Measurements from ENCODE around the gene HIVEP3.
A peak's percentile ranks its signal among the peaks of the same experiment; 100 is the strongest.

Gene HIVEP3

DNA sequence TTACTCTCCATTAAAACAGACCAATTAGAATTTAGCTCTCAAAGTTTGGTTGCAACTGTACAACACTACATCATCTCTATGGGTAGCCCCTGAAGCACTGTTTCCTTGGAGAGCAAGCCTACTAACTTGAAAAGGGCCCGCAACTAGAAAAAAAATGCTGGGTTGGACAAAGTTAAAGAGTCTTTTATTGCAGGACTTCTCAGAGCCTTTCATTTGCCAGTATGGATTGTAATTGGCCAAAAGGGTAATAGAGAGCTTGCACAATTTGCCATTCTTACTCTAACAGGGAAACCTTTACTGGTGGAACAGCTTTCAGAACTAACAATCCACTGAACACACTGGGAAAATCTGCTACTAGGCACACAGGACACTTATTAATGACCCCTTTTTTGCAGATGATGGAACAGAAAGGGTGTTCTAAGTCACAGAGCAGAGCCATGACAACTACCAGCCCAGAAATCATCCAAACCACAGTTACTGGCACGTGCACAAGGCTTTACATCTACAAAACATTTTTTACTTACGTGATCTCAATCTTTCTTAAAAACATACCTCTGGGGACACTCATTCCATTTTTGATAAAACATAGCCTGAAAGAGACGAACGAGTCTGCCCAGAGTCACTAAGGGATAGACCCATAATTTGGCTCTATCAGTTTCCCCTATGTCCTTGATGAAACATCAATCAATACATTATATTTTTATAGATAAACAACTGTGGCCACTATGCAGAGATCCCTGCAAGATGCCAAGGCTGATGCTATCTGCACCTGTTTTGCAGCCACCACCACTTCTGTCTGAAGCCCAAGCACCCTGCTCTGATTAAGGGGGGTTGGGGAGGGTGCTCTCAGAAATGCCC, 257.9 kb downstream of the HIVEP3 start:
- DNase-seq = no peak

DNA sequence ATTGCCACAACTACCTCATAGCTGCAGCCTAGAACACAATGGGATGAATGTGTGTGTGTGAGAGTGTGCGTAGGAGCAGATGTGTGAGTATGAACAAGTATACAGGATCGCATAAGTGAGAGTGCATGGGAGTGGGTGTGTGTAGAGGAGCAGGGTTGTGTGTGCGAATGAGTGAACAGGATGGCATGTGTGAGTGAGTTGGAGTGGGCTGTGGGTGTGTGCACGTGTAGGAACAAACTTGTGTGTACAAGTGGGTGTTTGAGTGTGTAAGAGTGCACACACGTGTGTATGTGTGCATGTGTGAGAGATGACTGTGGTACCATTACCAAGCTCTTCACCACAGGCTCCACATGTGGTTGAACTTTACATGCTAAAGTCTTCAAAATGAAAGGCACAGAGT, 258.8 kb downstream of the HIVEP3 start:
- DNase-seq = no peak

DNA sequence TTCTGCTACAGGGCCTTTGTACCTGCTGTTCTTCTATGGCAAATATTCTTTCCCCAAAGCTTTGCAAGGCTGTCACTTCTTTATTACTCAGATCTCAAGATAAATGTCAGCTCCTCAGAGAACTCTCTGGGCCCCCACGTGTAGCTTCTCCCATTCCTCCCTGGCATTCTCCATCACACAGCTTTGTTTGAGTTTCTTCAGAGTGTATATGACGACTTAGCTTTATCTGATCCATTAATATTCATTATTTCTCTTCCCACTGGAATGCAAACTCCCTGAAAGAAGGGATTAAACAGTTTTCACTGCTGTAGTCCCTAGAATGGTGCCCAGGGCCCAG, 259.6 kb downstream of the HIVEP3 start:
- no peak for DNase-seq

DNA sequence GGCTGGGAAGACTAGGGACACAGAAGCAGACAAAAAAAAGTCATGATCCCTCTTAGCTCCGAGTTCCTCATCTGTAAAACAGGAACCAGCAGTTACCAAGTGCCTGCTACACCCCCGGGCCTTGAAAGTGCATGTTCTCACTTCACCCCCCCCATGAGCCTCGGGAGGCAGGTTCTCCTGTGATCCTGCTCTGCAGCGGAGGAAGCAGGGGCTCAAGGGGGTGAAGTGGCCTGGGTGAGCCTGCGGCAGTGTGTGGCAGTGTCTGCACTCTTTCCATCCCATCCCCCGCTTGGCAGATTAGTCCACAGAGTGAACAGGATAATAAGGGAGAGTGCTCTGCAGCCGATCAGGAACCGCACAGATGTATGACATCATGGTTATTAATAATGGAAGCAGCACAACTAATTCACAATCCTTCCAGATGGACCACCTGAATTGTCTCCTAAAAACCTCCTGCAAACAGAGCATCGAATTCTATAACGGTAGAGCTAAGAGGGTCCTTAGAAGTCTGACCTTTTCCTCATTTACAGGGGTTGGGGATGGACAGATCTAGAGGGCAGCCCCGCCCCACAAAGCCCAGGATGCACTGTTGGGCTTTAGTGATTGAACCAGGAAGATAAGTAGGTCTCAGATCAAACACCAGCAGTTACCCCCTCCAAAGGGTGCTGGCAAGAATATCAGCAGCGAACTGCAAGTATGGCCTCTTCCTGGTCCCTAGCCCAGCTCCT, 260.1 kb downstream of the HIVEP3 start:
- peak; percentile 43 for DNase-seq

DNA sequence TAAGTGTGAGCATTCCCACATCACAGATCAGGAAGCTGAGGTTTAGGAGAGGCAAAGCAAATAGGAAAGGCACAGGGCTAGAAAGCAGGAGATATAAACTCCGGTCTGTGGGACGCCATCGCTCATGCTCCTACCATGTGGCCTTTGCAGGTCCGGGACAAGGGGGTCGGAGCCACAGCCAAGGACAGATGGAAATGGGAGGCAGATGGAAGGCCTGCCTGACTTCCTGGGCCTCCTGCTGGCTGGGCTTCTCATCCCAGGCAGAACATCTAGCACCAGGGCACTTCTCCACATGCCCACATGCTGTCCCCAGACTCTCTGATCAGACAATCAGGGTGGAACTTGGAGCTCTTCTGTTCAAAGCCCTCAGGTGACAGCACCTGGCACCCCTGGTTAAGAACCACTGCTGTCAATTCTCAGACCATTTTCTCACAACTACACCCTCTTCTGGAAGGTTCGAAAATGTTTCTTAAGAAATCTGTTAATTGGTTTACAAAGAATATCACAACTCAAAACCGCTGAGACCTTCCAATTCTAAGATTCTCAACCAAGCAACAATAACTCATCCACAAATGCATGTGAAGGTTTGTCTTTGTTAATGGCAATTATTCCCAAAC, 260.9 kb downstream of the HIVEP3 start:
- DNase-seq = peak; percentile 42

DNA sequence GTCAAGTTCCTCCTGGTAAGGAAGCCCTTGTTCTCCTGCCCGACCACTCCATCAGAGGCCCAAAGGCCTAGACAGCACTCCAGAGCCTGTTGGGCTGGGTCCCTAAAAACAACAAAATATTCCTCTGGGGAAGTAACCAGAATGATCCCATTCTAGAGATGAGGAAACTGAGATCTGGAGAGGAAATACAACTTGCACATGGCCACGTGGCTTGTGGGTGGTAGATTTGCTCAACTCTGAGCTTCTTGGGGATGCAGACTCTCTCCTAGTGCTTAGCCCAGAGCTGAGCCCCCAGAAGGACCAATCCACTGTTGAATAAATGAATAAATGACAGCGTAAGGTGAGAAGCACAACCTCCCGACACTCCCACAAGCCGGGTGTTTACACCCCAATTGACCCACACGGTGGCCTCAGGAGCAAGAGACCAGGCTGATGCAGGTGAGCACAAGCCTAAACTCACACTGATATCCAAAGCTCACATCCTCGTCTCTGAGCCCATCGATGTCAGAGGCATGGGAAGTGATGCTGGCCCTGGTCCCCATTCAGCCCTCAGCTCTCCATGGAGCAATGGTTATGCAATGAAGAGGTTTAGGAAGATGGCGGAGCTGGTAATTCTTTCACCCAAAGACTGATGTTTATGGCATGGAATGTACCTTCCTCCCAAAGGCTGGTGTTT, 261.8 kb downstream of the HIVEP3 start:
- no peak for DNase-seq

DNA sequence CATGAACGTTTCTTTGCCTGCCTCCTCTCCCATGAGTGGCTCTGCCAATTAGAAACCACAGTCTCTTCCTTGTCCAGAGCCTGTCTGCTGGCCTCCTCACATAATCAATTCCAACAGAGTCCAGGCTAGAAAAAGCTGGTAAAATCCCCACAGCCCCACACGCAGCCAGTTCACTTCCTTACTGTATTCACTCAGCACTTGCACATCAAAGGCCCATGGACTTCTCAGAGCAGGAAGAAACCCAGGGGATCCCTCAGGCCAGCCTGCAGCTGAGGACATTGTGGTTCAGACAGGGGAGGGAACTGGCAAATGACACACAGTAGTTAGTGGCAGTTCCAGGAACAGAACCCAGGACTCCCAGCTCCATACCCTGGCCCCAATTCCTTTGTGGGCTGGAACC, 262.7 kb downstream of the HIVEP3 start:
- DNase-seq = no peak

DNA sequence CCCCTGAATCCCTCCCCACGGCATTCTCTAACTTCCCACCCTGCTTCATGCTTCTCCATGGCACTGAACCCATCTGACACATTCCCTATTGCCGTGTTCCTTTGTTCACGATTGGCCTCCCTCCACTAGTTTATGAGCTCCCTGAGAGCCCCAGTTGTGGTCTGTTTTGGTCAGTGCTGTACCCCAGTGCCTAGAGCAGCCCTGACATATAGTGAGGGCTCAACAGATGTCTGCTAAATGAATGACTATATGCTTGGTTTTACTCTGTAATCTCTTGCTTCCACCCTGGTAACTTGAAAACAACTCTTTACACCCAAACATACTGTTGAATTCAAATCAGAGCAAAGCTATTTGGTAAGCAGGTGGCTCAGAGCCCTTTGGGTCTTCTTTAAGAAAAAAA, 263.1 kb downstream of the HIVEP3 start:
- DNase-seq = no peak

DNA sequence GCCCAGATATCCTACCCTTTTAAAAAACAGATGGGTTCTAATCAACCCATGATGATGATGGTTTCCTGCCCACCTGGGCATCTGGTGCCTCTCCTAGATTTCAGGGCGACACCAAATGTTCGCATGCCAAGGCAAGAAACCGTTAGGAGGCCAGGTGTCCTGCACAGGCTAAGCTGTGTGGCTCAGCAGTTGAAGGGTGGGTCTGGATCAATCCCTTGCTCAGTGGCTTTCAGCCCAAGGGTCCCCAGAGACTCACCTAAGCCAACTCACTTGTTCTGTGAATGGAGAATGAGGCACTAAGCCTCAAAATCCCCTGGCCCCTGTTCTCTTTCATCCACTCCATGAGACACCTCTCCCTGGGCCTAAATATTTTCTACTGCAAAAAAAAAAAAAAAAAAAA, 265.1 kb downstream of the HIVEP3 start:
- DNase-seq = peak; percentile 95

DNA sequence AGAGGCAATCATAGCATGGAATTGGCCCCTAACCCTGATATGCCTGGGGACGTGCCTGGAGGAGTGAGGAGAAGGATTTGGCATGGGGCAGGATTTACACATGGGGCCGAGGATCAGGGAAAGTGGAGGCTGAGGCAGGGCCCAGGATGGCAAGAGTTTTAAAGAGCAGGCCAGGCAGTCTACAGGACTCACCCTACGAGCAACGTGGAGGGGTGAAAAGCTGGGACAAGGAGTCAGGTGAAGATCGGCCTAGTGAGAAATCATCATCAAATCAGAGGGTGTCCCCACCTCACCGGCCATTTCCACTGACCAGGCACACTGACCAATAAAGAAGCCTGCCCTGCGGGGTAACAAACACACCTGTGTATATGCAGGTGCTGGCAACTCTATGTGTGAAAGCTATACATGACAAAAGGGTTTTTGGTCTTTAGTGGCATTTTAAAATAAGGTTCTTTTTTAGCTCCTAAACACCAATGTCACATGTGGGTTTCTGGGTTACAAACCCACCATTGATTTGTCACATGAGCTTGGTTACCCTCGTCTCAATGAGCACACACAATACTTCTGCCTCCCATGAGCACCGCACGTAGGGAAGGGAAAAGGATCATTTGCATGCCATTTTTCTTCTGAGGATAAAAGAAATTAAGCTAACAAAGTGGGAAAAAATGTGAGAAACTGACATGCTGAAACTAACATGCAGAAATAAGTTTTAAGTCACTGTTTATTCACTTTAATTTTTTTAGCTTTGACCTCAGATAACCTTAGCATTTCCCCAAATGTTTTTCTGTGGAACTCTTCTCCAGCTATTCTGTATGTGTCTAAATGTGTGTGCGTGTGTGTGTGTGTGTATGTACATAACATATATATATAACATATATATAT, 266.1 kb downstream of the HIVEP3 start:
- no peak for DNase-seq

DNA sequence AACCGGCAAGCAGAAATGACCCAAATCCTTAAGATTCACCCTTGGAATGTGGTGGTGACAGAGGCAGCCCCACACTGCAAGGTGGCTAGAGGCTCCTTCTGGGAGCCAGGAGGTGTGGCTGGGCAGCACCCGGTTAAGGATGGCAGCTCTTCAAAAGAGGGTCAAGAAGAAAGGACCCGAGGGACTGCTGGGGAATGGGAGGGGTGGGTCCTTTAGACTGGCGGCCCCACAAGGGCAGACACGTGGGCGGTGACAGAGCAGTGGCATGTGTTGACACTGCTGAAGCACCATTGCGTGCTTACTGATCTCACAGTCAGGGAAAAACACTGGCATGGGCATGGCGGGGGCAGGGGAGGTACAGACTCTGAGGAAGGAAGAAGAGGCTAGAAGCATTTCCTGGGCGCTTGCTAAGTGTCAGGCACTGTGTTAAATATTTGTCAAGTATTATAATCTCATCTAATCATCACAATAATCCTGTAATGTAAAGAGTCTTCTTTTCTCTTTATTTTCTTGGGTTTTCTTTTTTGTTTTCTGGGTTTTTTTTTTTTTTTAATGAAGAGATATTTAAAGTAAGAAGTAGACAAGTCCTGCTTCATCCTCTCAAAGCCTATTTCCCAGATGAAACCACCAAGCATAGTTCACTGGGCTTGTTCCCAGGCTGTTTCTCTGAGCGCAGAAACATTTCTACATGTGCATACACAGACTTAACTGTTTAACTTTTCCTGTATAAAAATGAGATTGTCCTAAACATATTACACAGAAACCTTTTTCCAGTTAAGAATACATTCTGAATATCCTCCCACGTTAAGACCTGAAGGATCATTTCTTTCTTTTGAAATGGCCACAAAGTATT, 268.5 kb downstream of the HIVEP3 start:
- peak; percentile 56 for DNase-seq

DNA sequence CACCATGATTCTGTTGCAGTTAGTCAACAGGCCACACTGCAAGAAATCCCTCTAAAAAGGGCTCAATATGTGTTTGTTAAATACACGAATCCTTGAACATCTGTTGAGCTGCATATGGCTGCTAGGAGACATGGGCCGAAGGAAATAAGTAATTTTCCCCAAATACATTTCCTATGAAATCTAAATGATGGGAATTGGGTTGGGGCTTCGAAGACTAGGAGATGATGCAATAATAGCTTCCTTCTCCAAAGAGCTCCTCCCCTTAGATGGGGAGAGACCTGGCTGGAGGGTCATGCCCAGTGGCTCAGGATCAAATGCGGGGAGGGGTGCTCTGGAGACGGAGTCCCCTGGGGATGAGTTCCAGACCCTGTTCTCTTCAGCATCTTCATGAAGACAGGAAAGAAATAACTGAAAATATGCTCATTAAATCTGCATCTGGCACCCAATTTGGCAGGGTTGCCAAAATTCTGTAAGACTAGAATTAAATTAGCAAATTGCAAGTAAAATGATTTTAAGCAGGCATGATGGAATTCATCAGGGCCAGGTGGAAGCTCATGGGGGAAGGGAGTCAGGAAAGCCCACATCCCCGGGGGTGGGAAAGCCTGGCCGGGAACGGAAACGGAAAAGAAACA, 269.2 kb downstream of the HIVEP3 start:
- DNase-seq = peak; percentile 22

DNA sequence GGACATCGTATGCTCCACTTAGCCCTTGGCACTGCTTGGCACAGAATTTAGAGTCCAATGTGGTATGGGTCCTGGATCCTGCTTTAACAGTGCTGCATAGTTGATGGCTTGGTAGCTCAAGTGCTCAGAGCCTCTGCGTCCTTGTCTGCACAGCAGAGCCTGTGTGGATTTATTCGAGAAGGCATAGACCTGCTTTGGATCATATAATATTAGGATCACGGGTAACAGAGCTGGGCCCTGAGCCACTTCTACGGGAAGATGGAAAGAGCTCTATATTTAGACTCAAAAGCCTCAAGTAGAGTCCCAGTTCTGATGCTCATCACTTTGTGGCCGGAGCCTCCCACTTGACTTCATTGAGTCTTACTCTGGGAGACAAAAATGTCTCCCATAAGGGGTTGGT, 269.9 kb downstream of the HIVEP3 start:
- DNase-seq = no peak

DNA sequence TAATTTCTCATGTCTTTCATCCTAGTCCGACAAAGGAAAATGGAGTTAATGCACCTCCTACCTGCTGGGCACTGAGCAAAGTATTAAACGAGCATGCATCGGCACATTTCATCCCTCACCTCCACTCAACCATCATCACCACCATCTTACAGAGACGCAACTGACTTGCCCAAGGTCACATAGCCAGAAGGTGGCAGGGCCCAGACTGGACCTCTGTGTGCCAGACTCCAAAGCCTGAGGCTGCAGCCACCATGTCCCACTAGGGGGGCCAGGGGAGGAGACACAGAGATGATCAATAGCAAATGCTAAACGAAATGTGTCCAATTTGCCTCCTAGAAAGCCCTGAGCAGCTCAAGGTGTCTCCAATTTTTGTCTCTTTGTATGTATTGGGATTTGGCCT, 270.5 kb downstream of the HIVEP3 start:
- DNase-seq = no peak

DNA sequence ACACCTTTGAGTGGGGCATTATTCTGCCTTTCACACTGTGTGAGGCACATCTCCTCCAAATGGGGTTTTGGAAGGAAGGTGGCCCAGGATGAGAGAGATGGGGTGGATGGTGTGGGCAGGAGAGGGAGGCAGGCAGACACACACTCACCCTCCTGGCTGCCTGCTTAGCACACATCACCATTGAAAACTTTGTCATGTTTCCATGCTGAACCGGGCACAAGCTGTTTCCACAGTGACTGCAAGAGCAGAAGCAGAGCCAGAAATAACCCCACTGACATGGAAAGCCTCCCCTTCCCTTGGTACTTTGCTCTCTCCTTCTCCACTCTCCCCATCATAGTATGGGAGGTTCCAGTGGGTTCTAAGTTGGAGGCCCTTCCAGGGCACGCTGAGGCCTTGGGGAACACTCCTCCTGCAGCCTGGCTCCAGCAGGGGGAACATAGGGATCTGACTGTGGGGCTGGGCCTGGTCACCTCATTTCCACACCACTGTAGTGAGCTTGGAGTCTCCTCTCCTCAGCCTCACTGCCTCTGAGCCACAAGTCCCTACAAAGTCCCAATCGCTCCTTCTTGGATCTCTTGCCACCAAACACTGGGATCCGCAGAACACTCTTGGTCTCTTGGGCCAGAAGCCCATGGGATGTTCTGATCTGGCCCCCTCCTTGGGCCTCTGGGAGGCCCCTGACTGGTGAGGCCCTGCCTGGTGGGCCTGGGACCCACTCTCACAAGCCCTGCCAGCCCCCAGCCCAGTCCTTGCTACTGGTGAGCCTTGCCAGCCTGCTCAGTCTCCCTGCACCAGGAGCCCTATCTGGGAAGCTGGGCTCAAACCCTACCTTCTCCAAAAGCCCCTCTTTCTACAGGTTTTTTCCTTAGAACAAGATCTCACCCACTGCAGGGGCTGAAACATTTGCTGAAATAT, 271.2 kb downstream of the HIVEP3 start:
- DNase-seq = no peak

DNA sequence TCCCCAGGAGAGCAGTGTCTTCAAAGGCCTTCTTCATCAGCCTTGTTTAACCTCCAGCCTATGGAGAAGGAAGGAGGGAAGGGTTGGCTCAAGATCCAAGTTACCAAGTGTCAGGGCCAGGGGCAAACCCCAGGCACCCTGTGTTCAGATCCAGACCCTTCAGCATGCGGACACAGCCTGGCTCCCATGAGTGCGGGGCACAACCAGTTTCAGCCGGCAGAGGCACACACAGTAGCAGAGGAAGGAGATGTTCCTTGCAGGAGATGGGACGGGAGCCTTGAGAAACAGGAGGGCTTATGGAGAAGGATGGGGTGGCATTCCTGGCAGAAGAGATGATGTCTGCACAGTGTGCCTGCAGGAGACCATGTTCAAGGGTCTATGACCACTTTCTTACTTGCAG, 272.5 kb downstream of the HIVEP3 start:
- no peak for DNase-seq

DNA sequence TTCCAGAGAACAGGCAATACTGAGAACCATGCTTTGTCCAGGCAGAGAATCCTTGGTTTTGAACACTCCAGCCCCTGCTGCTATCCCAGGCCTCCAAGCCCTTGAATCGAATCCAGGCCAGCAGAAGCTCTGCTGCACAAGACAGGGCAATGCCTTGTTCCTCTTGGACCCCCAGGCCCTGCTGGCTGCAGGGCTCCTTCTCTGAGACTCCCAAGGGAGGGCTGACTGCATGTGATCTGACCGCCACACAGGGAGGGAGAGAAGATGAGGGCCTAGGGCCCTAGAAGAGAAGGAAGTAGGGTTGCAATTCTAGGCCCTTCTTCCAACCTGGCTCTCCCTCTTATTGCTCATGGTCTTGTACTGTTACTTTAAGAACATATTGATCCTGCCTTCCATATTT, 273.7 kb downstream of the HIVEP3 start:
- DNase-seq = no peak

DNA sequence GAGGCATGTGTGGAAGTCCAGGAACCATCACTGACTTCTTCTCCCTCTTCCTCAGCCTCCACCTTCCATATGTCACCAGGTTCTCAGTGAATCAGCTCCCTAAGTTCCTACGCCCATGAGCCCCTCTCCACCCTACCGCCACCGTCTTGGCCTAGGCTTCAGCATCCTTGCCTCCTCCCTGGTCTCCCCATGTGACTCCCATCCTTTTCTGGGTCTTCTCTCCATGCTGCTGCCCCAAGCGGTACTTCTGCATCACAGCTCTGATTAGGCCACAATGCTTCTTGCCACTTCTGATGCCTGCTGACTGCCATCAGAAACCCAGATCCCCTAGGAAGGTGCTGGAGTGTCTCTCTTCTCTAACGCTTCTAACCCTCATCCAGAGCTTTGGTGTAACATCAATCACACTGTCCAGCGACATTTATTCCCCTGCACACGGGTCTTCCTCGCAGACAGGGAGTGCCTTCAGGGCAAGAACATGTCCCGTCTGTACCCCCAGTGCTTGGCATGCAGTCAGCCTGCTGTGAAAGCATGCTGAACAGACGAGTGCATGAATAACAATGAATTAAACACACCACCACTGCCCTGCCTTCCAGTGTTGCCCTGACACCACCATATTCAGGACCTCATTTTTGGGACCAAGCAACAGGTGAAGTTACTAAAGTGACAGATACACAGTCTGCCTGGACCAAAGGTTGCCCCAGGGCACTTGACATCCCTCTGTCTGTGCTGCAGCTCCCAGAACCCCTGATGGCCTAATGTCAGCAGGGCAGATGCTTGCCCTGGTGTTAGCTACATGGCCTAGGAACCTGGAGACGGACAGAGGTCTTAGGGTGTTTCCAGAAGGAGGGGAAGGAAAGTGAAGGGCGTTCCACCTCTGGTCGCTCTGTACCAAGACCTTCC, 275.6 kb downstream of the HIVEP3 start:
- DNase-seq = no peak

Data from NCI-H524 treated with DMSO at 0.1 percent for 48 hours (cell line).